Stimulated activated CD8-positive, alpha-beta memory T cell treated with anti-CD3 and anti-CD28 coated beads, Interleukin-12 subunit alpha, Interleukin-12 subunit beta, amount 100 ng/mL, for 4 hours (primary cell): ENCODE data around the gene POLE2.
"Not testable (repeated sequence)": the region's sequence is repeated elsewhere in the genome, so short reads cannot be mapped to it uniquely, and the experiment has no call there.

Experiments used
- DNase-seq: peaks from one replicate; pipeline ENCODE4 v3.0.0-alpha.2; 2020; ENCODE audit warnings: low read depth

Gene POLE2

GRCh38 chr14:49619273-49619672 lies 68.7 kb downstream of the POLE2 start:
- DNase-seq: not testable (repeated sequence)

- DNase-seq: no peak
Observed at GRCh38 chr14:49617852-49618519, 70.0 kb downstream of the POLE2 start.

- no peak for DNase-seq
Observed at GRCh38 chr14:49615776-49616175, 72.2 kb downstream of the POLE2 start.

- no peak for DNase-seq
Observed at GRCh38 chr14:49614196-49614595, 73.8 kb downstream of the POLE2 start.

- no peak for DNase-seq
Observed at GRCh38 chr14:49612671-49613070, 75.3 kb downstream of the POLE2 start.

GRCh38 chr14:49612251-49612650 lies 75.8 kb downstream of the POLE2 start:
- no peak for DNase-seq

GRCh38 chr14:49607583-49607982 lies 80.4 kb downstream of the POLE2 start:
- no peak for DNase-seq

- peak; percentile 74 for DNase-seq
Observed at GRCh38 chr14:49598485-49599300, 89.3 kb downstream of the POLE2 start, which contains the start of gene LRR1. Gene LRR1, plus strand, starts transcription at chr14:49598940. Its CDS starts 81 bp downstream, at chr14:49599021.

GRCh38 chr14:49598189-49598484 lies 89.9 kb downstream of the POLE2 start:
- no peak for DNase-seq

- no peak for DNase-seq
Observed at GRCh38 chr14:49594347-49595091, 93.5 kb downstream of the POLE2 start.
